ENCODE measurements around the gene POLR2B. TPM values are rescaled to one million over a fixed set of nuclear protein-coding genes. Genes with fewer than 3 reads are reported as not detected.

Gene POLR2B
- total and polyA plus RNA-seq, 2 of the 8 experiments (the other 6 are each of a cell fraction or from before 2014, with no cell fraction given): 59.3 to 115 TPM

- no peak for TF ChIP-seq ATF3 (IDR thresholded peaks at IDR 0.05; ENCODE audit: insufficient read depth, low read depth, low read length)
Measured at GRCh38 chr4:56976837-56977320, 1.8 kb upstream of the POLR2B start (continued).
